VCaP (cell line): Measurements from ENCODE around the gene MRGPRF.
A peak's percentile ranks its signal among the peaks of the same experiment; 100 is the strongest.

Source experiments
- H3K27ac ChIP-seq: fragments of 450-650 bp; 2 replicates; pipeline ENCODE4 v1.5.1; 2017
- TF ChIP-seq, protein P1 (sequence below): fragments of 450-650 bp; conservative IDR thresholded peaks from 2 replicates; pipeline ENCODE4 v1.5.1; 2017; ENCODE audit warnings: mild to moderate bottlenecking, moderate library complexity

The MRGPRF gene

DNA sequence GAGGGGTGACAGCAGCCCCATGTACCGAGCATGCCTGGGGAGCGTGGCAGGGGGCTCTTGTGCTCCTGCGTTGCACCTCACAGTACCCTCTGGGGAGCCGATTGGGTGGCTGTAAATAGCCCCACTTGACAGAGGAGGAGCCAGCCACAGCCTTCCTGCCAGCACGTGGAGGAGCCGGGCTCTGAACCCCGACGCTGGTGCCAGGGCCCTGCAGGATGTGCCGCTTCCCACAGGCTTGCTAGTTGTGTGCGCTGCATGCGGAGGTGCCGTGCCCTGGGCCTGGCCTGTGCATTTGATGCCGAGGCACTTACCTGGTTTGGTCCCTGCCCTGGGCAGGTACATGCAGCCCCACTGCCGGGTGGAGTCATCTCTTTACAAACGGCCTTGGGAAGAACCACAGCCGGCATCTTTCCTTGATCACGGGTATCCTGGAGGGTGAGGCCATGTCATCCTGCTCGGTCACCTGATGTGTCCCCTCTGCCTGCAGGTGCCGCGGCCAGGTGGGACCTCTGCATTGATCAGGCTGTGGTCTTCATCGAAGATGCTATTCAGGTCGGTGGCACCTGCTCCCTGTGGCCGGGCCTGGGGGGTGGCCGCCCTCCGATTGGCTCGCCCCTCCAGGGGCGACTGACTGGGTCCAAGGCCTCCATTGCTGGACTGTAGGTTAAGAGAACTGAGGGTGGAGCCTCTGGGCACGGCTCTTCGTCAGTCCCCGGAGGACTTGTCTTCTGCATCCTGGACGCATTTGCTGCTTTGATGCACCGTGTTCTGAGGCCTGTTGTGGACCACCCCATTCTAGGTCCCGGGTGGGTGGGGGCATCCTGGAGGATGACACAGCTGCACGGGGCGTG is 40.7 kb upstream of the MRGPRF start:
- TF ChIP-seq, protein P1, sequence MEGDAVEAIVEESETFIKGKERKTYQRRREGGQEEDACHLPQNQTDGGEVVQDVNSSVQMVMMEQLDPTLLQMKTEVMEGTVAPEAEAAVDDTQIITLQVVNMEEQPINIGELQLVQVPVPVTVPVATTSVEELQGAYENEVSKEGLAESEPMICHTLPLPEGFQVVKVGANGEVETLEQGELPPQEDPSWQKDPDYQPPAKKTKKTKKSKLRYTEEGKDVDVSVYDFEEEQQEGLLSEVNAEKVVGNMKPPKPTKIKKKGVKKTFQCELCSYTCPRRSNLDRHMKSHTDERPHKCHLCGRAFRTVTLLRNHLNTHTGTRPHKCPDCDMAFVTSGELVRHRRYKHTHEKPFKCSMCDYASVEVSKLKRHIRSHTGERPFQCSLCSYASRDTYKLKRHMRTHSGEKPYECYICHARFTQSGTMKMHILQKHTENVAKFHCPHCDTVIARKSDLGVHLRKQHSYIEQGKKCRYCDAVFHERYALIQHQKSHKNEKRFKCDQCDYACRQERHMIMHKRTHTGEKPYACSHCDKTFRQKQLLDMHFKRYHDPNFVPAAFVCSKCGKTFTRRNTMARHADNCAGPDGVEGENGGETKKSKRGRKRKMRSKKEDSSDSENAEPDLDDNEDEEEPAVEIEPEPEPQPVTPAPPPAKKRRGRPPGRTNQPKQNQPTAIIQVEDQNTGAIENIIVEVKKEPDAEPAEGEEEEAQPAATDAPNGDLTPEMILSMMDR = no peak
- no peak overlapping the region for H3K27ac ChIP-seq

DNA sequence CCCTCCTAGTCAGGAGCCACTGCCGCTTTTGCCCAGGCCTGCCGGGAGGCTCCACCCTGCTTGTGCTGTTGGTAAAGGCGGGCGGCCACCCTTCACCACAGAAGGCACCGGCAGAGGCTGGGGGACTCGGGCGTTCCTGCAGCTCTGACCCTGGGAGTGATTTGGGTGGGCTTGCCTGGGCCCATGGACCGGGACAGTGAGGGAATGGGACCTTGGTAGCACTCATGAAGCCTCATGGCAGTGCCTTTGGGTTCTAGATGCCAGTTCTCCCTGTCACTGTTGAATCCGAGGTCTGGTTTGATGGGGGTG is 40.1 kb upstream of the MRGPRF start:
- TF ChIP-seq, protein P1 = no peak

DNA sequence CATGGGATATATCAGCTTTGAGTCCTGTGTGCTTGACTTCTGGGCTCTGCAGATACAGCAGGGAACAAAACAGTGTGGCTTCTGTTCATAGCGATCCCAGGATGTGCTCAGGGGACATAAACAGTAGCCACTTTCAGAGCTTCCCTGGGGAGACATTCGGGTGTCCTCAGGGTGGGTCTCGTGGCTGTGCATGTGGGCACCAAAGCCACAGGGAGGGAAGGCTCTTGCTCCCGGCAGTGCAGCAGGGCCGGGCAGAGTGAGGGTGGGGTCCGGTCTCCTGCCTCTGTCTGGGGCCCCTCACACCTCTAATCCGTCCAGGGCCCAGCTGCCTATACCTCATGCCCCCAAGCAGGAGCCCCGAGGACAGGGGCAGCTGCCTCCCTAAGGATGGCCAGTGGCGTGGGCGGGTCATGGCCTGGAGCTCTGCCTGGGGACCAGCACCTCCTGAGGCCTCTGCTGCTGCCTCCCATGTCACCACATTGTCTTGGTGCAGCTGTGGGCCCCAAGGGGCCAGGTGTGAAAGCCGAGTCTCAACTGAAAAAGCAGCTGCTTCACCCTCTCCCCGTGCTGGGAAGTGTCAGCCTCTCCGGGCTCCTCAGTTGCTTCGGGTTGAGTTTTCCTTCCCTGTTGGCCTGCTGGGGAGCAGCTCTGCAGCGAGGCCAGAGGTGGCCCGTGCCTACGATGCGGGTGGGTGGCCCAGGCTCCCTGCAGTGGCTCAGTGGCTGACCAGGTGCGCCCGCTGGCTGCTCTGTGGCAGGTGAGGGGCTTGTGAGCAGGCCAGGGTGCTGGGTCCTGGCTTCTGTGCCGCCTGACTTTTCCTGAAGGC is 39.5 kb upstream of the MRGPRF start:
- TF ChIP-seq, protein P1 = no peak
- H3K27ac ChIP-seq = no peak overlapping the region; the same call in 1 of the 2 replicates

More for the DNA sequence above, 40.1 kb upstream of the MRGPRF start:
- H3K27ac ChIP-seq = no peak overlapping the region

DNA sequence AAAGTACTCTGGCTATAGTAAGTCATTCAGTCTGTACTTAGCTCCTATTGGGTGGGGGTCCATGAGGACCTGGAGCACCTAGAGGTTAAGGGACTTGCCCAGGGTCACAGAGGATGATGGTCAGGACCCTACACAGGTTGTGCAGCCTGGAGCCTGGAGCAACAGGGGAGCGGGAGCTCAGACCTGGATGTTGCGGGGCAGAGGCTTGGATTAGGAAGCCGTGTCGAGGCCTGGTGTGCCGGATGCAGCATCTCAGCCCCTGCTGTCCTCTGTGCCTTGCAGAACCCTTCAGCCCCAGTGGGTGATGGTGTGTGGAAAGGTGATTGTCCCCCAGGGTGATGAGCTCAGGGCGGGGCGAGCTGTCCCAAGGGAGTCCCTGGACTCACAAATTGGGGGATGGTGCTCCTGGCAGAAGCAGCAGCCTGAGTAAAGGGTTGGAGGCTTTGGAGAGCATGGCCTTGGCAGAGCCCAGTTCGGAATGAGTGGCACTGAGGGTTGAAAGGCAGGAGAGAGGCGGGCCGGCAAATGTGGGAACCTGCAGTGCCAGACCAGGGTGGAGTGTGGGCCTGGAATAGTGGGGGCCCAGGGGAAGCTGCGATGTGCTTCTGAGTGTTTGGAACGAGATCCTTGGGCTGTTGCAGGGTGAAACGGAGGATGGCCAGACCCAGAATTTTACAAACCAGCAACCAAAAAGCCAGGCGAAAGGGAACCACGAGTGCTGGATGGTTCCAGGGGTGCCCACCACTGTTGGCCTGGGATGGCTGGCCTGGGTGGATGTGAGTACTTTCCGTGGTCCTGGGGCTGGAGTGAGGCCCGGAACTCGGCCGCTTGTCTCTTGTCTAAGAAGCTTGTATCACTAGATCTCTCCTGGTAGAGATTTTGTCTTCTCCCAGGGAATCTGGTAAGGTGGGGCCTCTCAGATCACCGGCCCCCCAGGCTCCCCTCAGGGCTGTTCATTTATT is 38.6 kb upstream of the MRGPRF start:
- peak overlapping the region; percentile 19; the same call in 1 of the 2 replicates for H3K27ac ChIP-seq
- TF ChIP-seq, protein P1 = no peak

DNA sequence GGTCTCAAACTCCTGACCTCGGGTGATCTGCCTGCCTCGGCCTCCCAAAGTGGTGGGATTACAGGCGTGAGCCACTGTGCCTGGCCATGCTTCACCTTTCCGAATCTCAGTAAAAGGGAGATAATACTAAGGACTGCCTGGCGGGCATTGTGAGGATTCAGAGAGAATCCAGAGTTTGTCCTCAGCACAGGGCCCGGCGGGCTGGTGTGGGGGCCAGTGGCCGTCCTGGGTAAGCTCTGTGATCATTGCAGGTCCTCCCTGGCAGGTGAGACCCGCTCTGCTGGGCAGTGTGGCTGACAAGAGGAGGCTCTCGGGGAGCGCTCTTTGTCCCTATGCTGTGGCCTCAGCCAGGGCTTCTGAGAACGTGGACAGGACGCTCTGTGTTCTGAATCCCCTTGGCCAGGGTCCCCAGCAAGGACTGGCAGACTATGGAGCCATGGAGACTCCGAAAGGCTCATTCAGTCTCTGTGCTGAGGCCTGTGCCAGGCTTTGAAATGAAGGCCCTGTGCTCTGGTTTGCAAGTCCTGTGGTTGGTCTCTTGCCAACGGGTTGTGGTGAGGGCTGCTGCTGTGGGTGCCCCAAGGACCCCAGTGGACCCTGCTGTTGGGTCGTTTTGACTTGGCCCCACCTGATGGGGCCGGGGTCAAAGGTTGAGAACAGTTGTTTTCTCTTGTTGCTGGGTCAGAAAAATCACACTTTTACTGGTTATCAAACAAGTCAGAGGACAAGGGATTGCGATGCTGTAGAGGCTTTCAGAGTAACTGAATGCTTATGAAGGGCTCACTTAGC is 37.7 kb upstream of the MRGPRF start:
- TF ChIP-seq, protein P1 = no peak
- peak overlapping the region; percentile 19; the same call in 1 of the 2 replicates for H3K27ac ChIP-seq

- TF ChIP-seq, protein P1 = no peak
- peak overlapping the region; percentile 92 for H3K27ac ChIP-seq
Observed at GRCh38 chr11:69049490-69049867, 36.4 kb upstream of the MRGPRF start.
